PC-3 (cell line): Measurements from ENCODE around the gene MAP2K5. TPM values are rescaled to one million over a fixed set of nuclear protein-coding genes. Genes with fewer than 3 reads are reported as not detected.

Experiments used
- ATAC-seq: fragments of 200-7000 bp; cut with Tn5 transposase; 2 replicates; pipeline ENCODE4 v1.9.1; 2020; ENCODE audit warnings: mild to moderate bottlenecking, moderate library complexity
- BruUV-seq: library from RNA; stranded (reverse); fragments of 400-500 nt; replicated peaks from 2 replicates; lab custom pipeline; 2021; lab: Mats Ljungman, UMichigan
- CTCF ChIA-PET: fragments of 300-600 bp; sonication (Branson Sonifier 250); formaldehyde crosslinking; loops from one replicate; lab custom pipeline; 2022; ENCODE audit warnings: antibody characterized with exemption; lab: Charles Lee
- POLR2A ChIA-PET: fragments of 300-600 bp; sonication (Branson Sonifier 250); formaldehyde crosslinking; loops from one replicate; lab custom pipeline; 2022; ENCODE audit warnings: antibody characterized with exemption; ENCODE audit not compliant: unreplicated experiment; lab: Charles Lee
- DNase-seq: peaks from one replicate; pipeline ENCODE4 v3.0.0-alpha.2; 2015
- H2AFZ ChIP-seq: fragments of 300-600 bp; sonication (generic); 2 replicates; pipeline ENCODE4 v1.6.0; 2016; ENCODE audit warnings: antibody characterized with exemption, low read length
- H3F3A ChIP-seq: fragments of 300-600 bp; sonication (generic); one replicate; pipeline ENCODE4 v1.6.0; 2017; ENCODE audit warnings: antibody characterized with exemption, low read length, control low read depth, mild to moderate bottlenecking; ENCODE audit not compliant: unreplicated experiment
- H3K27ac ChIP-seq: fragments of 300-600 bp; sonication (generic); 2 replicates; pipeline ENCODE4 v1.5.1; 2016; ENCODE audit warnings: mild to moderate bottlenecking, low read length
- H3K27me3 ChIP-seq: fragments of 300-600 bp; sonication (generic); 2 replicates; pipeline ENCODE4 v1.6.1; 2016; ENCODE audit warnings: low read length, mixed read lengths
- H3K36me3 ChIP-seq: fragments of 300-600 bp; sonication (generic); 2 replicates; pipeline ENCODE4 v1.6.1; 2016; ENCODE audit warnings: low read depth, mixed run types, low read length, mixed read lengths
- H3K4me1 ChIP-seq: fragments of 300-600 bp; sonication (generic); 2 replicates; pipeline ENCODE4 v1.5.1; 2016; ENCODE audit warnings: low read length; ENCODE audit not compliant: insufficient read depth
- H3K4me2 ChIP-seq: fragments of 300-600 bp; sonication (generic); 2 replicates; pipeline ENCODE4 v1.6.0; 2016; ENCODE audit warnings: low read length
- H3K4me3 ChIP-seq: fragments of 300-600 bp; sonication (generic); 2 replicates; pipeline ENCODE4 v1.5.1; 2016; ENCODE audit warnings: mild to moderate bottlenecking, low read length, mixed read lengths
- H3K79me2 ChIP-seq: fragments of 300-600 bp; sonication (generic); 2 replicates; pipeline ENCODE4 v1.6.1; 2017; ENCODE audit warnings: low read length, mixed read lengths
- H3K9ac ChIP-seq: fragments of 300-600 bp; sonication (generic); 2 replicates; pipeline ENCODE4 v1.6.0; 2016; ENCODE audit warnings: mild to moderate bottlenecking, low read length
- H3K9me2 ChIP-seq: fragments of 300-600 bp; sonication (generic); replicated peaks from 2 replicates; pipeline ENCODE4 v1.6.1; 2016; ENCODE audit warnings: mixed run types, low read length, mixed read lengths
- H3K9me3 ChIP-seq: fragments of 300-600 bp; sonication (generic); 2 replicates; pipeline ENCODE4 v1.6.1; 2016; ENCODE audit warnings: low read length, mixed read lengths
- H4K20me1 ChIP-seq: fragments of 300-600 bp; sonication (generic); 2 replicates; pipeline ENCODE4 v1.6.1; 2016; ENCODE audit warnings: low read length, mixed read lengths
- EZH2 ChIP-seq: fragments of 300-600 bp; sonication (generic); IDR thresholded peaks from one replicate; pipeline ENCODE4 v1.6.1; 2017; ENCODE audit warnings: antibody characterized with exemption, mild to moderate bottlenecking, low read length; ENCODE audit not compliant: unreplicated experiment
- EZH2phosphoT487 ChIP-seq: fragments of 300-600 bp; sonication (generic); IDR thresholded peaks from 2 replicates; pipeline ENCODE4 v1.6.1; 2018; ENCODE audit warnings: mild to moderate bottlenecking, antibody characterized with exemption, low read length, borderline replicate concordance
- intact Hi-C: fragments of 100-400 bp; cut with micrococcal nuclease; formaldehyde crosslinking; loops from 2 replicates; pipeline ENCODE4 v1.9.0; 2023
- total RNA-seq: library from RNA; depleted of rRNA; stranded (reverse); fragments of >200 nt; gene quantifications from 2 replicates; pipeline ENCODE4 v1.2.3, GENCODE V29; 2014
- TF ChIP-seq, protein P1 (sequence below): fragments of 300-600 bp; sonication (generic); conservative IDR thresholded peaks from 2 replicates; pipeline ENCODE4 v1.5.1; 2017; ENCODE audit warnings: antibody characterized with exemption, low read depth, mild to moderate bottlenecking, low read length

Gene MAP2K5
- total RNA-seq, 1 experiment from 2014 or later: 5.5 TPM

GRCh38 chr15:67504056-67504455 is 38.4 kb upstream of the MAP2K5 start:
- no TSS peak for BruUV-seq
- no peaks in the 10 kb centered on the region for H3K36me3 ChIP-seq
- no peak for ATAC-seq
- no peak overlapping the region for H3K4me3 ChIP-seq
- no peak overlapping the region for H3K9ac ChIP-seq
- no peaks in the 10 kb centered on the region for H3K9me2 ChIP-seq
- no peaks in the 10 kb centered on the region for H3K79me2 ChIP-seq
- TF ChIP-seq, protein P1, sequence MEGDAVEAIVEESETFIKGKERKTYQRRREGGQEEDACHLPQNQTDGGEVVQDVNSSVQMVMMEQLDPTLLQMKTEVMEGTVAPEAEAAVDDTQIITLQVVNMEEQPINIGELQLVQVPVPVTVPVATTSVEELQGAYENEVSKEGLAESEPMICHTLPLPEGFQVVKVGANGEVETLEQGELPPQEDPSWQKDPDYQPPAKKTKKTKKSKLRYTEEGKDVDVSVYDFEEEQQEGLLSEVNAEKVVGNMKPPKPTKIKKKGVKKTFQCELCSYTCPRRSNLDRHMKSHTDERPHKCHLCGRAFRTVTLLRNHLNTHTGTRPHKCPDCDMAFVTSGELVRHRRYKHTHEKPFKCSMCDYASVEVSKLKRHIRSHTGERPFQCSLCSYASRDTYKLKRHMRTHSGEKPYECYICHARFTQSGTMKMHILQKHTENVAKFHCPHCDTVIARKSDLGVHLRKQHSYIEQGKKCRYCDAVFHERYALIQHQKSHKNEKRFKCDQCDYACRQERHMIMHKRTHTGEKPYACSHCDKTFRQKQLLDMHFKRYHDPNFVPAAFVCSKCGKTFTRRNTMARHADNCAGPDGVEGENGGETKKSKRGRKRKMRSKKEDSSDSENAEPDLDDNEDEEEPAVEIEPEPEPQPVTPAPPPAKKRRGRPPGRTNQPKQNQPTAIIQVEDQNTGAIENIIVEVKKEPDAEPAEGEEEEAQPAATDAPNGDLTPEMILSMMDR: no peak
- TF ChIP-seq EZH2: no peak
- no peak for TF ChIP-seq EZH2phosphoT487
- H3K27ac ChIP-seq: no peak overlapping the region
- H4K20me1 ChIP-seq: no peaks in the 10 kb centered on the region
- ChIA-PET CTCF (interaction anchor here (0.6 kb wide), 1 partner anchor 488 kb away, joined by 5 read pairs; no protein-coding TSS in a partner anchor), POLR2A (no interaction called here)
- no peaks in the 10 kb centered on the region for H3K27me3 ChIP-seq
- no peaks in the 10 kb centered on the region for H3K4me1 ChIP-seq
- H3K4me2 ChIP-seq: no peak overlapping the region
- DNase-seq: no peak
- intact Hi-C loops: no loop called here
- H3F3A ChIP-seq: no peaks in the 10 kb centered on the region
- no peaks in the 10 kb centered on the region for H3K9me3 ChIP-seq
- no peak overlapping the region for H2AFZ ChIP-seq

GRCh38 chr15:67504796-67505195 is 37.7 kb upstream of the MAP2K5 start:
- TF ChIP-seq, protein P1: no peak
- no peaks in the 10 kb centered on the region for H4K20me1 ChIP-seq
- ChIA-PET CTCF (interaction anchor here (0.6 to 1.0 kb wide), 2 partner anchors 327 to 488 kb away, joined by 3 to 5 read pairs; no protein-coding TSS in a partner anchor), POLR2A (no interaction called here)
- H3K36me3 ChIP-seq: no peaks in the 10 kb centered on the region
- H3K9ac ChIP-seq: no peak overlapping the region
- H2AFZ ChIP-seq: no peak overlapping the region
- no peaks in the 10 kb centered on the region for H3K4me1 ChIP-seq
- H3K27ac ChIP-seq: no peak overlapping the region
- no peaks in the 10 kb centered on the region for H3K27me3 ChIP-seq
- BruUV-seq: no TSS peak
- no peak overlapping the region for H3K4me3 ChIP-seq
- no peaks in the 10 kb centered on the region for H3K79me2 ChIP-seq
- H3K9me3 ChIP-seq: no peaks in the 10 kb centered on the region
- DNase-seq (peak; percentile 3), ATAC-seq (no peak)
- no peaks in the 10 kb centered on the region for H3F3A ChIP-seq
- intact Hi-C loops: no loop called here
- H3K4me2 ChIP-seq: no peak overlapping the region
- no peaks in the 10 kb centered on the region for H3K9me2 ChIP-seq

- Histone ChIP-seq H3K79me2 (no peaks in the 10 kb centered on the region), H3K9me2 (no peaks in the 10 kb centered on the region), H3K4me3 (no peak overlapping the region), H3K4me1 (no peaks in the 10 kb centered on the region), H3K27ac (no peak overlapping the region), H3K36me3 (no peaks in the 10 kb centered on the region), H3K9me3 (no peaks in the 10 kb centered on the region), H3F3A (no peaks in the 10 kb centered on the region), H3K4me2 (no peak overlapping the region), H3K27me3 (no peaks in the 10 kb centered on the region), H3K9ac (no peak overlapping the region), H4K20me1 (no peaks in the 10 kb centered on the region), H2AFZ (no peak overlapping the region)
- DNase-seq (no peak), ATAC-seq (no peak)
- intact Hi-C loops: no loop called here
- BruUV-seq: no TSS peak
- CTCF ChIA-PET: no interaction called here
- POLR2A ChIA-PET: no interaction called here
- TF ChIP-seq, protein P1: no peak
- TF ChIP-seq EZH2: no peak
- TF ChIP-seq EZH2phosphoT487: no peak
Observed at GRCh38 chr15:67505675-67506572, 36.6 kb upstream of the MAP2K5 start.
